A549 (cell line): ENCODE results near the gene LSG1.

Experiments used
- CEBPB ChIP-seq, 2 experiments: fragments of >200 bp in 1 of 2; sonication (Bioruptor Twin) in 1 of 2; formaldehyde crosslinking in 1 of 2; IDR thresholded peaks; 2 replicates each; pipeline ENCODE4 v1.6.1; 2012 to 2016
- EP300 ChIP-seq, 2 experiments: fragments of >200 bp; sonication (Bioruptor Twin); formaldehyde crosslinking; IDR thresholded peaks; 2 replicates in 1 of 2; 3 replicates in 1 of 2; pipeline ENCODE4 v1.6.1; 2016 to 2017
- ESRRA ChIP-seq: fragments of 150-350 bp; IDR thresholded peaks from 2 replicates; pipeline ENCODE4 v1.6.1; 2014; ENCODE audit warnings: mild to moderate bottlenecking, low read length, borderline replicate concordance
- JUNB ChIP-seq: fragments of >200 bp; sonication (Bioruptor Twin); formaldehyde crosslinking; IDR thresholded peaks from 2 replicates; pipeline ENCODE4 v1.6.1; 2016
- NFE2L2 ChIP-seq: fragments of 150-350 bp; conservative IDR thresholded peaks from 2 replicates; pipeline ENCODE4 v1.6.1; 2014; ENCODE audit warnings: low read length
- POLR2A ChIP-seq: IDR thresholded peaks from 2 replicates; pipeline ENCODE4 v1.6.1; 2012; ENCODE audit warnings: mild to moderate bottlenecking, low read length
- RCOR1 ChIP-seq: fragments of 150-350 bp; IDR thresholded peaks from 2 replicates; pipeline ENCODE4 v1.6.1; 2014; ENCODE audit warnings: antibody characterized with exemption, low read length, low read depth
- RFX5 ChIP-seq: fragments of 450-650 bp; IDR thresholded peaks from 2 replicates; pipeline ENCODE4 v1.7.1; 2014; ENCODE audit warnings: antibody characterized with exemption, mild to moderate bottlenecking, moderate library complexity
- TF ChIP-seq, protein P1 (sequence below): fragments of >200 bp; sonication (Bioruptor Twin); formaldehyde crosslinking; IDR thresholded peaks from 3 replicates; pipeline ENCODE4 v1.5.1; 2016
- TF ChIP-seq, protein P2 (sequence below): fragments of 150-350 bp; IDR thresholded peaks from 2 replicates; pipeline ENCODE4 v1.6.1; 2014; ENCODE audit warnings: low read depth, mild to moderate bottlenecking, low read length
- TF ChIP-seq, protein P3 (sequence below): fragments of 200-600 bp; sonication (generic); IDR thresholded peaks from 2 replicates; pipeline ENCODE4 v1.6.1; 2016; ENCODE audit warnings: antibody characterized with exemption, mild to moderate bottlenecking, moderate library complexity

DNA sequence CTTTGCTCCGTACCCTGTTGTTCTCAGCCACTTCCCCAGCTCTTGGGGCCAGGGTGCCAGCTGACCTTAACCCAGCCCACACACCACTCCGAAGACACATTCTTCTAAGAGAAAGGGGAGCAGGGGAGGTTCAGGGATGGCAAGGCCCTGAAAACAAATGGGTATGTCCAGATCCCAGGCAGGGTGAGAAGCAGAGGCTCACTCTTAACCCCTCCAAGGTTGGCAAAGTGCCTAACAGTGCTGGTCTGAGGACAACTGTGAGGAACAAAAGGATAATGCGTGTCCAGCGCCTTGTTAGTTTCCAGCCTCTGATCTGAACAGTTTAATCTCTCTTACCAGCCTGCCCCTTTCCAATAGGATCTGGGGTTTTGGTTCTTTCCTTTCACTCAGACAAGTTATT lies 40.3 kb downstream of the LSG1 start:
- no peak for TF ChIP-seq RFX5
- TF ChIP-seq, protein P1, sequence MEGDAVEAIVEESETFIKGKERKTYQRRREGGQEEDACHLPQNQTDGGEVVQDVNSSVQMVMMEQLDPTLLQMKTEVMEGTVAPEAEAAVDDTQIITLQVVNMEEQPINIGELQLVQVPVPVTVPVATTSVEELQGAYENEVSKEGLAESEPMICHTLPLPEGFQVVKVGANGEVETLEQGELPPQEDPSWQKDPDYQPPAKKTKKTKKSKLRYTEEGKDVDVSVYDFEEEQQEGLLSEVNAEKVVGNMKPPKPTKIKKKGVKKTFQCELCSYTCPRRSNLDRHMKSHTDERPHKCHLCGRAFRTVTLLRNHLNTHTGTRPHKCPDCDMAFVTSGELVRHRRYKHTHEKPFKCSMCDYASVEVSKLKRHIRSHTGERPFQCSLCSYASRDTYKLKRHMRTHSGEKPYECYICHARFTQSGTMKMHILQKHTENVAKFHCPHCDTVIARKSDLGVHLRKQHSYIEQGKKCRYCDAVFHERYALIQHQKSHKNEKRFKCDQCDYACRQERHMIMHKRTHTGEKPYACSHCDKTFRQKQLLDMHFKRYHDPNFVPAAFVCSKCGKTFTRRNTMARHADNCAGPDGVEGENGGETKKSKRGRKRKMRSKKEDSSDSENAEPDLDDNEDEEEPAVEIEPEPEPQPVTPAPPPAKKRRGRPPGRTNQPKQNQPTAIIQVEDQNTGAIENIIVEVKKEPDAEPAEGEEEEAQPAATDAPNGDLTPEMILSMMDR = no peak
- TF ChIP-seq EP300 (IDR thresholded peaks at IDR 0.05) = no peak
- TF ChIP-seq RCOR1 = no peak
- TF ChIP-seq POLR2A = no peak
- TF ChIP-seq CEBPB (IDR thresholded peaks at IDR 0.05) = no peak
- no peak for TF ChIP-seq NFE2L2
- TF ChIP-seq ESRRA = no peak
- TF ChIP-seq, protein P2, sequence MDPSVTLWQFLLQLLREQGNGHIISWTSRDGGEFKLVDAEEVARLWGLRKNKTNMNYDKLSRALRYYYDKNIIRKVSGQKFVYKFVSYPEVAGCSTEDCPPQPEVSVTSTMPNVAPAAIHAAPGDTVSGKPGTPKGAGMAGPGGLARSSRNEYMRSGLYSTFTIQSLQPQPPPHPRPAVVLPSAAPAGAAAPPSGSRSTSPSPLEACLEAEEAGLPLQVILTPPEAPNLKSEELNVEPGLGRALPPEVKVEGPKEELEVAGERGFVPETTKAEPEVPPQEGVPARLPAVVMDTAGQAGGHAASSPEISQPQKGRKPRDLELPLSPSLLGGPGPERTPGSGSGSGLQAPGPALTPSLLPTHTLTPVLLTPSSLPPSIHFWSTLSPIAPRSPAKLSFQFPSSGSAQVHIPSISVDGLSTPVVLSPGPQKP = no peak
- no peak for TF ChIP-seq JUNB
- TF ChIP-seq, protein P3, sequence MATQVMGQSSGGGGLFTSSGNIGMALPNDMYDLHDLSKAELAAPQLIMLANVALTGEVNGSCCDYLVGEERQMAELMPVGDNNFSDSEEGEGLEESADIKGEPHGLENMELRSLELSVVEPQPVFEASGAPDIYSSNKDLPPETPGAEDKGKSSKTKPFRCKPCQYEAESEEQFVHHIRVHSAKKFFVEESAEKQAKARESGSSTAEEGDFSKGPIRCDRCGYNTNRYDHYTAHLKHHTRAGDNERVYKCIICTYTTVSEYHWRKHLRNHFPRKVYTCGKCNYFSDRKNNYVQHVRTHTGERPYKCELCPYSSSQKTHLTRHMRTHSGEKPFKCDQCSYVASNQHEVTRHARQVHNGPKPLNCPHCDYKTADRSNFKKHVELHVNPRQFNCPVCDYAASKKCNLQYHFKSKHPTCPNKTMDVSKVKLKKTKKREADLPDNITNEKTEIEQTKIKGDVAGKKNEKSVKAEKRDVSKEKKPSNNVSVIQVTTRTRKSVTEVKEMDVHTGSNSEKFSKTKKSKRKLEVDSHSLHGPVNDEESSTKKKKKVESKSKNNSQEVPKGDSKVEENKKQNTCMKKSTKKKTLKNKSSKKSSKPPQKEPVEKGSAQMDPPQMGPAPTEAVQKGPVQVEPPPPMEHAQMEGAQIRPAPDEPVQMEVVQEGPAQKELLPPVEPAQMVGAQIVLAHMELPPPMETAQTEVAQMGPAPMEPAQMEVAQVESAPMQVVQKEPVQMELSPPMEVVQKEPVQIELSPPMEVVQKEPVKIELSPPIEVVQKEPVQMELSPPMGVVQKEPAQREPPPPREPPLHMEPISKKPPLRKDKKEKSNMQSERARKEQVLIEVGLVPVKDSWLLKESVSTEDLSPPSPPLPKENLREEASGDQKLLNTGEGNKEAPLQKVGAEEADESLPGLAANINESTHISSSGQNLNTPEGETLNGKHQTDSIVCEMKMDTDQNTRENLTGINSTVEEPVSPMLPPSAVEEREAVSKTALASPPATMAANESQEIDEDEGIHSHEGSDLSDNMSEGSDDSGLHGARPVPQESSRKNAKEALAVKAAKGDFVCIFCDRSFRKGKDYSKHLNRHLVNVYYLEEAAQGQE = no peak
